Activated CD4-positive, alpha-beta T cell treated with anti-CD3 and anti-CD28 coated beads, Interleukin-2, amount 50 U/mL, for 4 hours (primary cell): ENCODE results near the gene TNFRSF11A.
A peak's percentile ranks its signal among the peaks of the same experiment; 100 is the strongest.

Experiments used
- DNase-seq, 2 experiments: peaks; one replicate each; pipeline ENCODE4 v3.0.0-alpha.2; 2020

The TNFRSF11A gene

GRCh38 chr18:62324917-62325805, at the start of gene TNFRSF11A:
Gene TNFRSF11A, plus strand, starts transcription at chr18:62325310. Its CDS starts 43 bp downstream, at chr18:62325353.
- DNase-seq = peak; percentile 44

GRCh38 chr18:62277045-62277444, 48.1 kb upstream of the TNFRSF11A start:
- no peak for DNase-seq

DNA sequence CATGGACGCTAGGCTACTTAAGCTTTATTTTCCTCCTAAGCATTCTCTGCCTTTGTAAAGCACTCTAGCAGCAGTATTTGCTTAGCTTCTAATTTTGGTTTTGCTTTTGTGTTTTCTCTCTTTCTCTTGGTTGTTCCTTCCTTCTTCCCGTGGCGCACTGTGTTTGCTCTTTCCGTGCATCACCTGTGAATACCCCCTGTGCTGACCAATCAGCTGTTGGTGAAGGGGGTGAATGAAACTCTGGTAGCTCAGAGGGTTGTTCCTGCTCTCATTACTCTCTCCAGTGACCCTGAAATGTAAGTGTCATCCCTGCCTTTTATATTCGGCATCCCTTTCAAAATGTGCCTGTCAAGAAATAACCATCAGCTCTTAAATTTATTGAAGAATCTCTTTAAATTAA, 45.5 kb upstream of the TNFRSF11A start:
- no peak for DNase-seq

DNA sequence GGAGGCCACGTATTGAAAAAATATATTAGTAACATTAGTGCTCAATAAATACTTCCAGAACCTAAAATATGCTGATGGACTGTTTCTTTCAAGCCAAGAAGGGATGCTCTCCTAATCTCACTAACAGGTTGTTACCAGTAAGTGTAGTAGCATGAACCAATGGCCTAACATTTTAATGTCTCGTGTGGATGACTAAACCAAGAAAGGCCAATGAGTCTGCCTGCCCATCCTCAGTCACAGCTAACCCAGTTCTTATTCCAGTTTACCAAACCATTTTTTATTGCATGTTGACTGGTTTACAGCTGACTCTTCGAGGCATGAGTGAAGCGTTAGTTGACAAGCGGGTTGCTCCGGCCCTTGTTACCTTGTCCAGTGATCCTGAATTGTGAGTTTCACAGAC, 45.1 kb upstream of the TNFRSF11A start:
- DNase-seq = no peak

- DNase-seq = no peak
Observed at GRCh38 chr18:62280786-62281185, 44.3 kb upstream of the TNFRSF11A start.

DNA sequence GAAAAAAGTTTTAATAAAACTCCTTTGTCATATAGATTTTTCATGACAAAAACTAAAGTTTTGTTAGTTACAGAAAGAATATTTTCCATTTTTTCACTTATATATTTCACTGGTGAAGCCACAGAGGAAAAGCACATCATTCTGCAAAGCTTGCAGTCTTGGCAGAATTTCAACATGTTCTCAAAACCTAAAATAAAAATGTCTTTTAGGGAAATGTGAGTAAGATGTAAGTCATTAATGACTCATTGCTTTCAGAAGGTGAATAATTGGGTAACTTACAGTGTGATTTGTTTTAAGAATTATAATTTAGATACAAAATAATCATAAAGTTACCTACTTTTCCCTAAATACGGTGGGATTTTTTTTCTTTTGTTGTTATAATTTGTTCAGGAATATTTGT, 43.4 kb upstream of the TNFRSF11A start:
- no peak for DNase-seq

GRCh38 chr18:62282188-62282629, 42.9 kb upstream of the TNFRSF11A start:
- DNase-seq = no peak

GRCh38 chr18:62284637-62285036, 40.5 kb upstream of the TNFRSF11A start:
- DNase-seq = no peak

DNA sequence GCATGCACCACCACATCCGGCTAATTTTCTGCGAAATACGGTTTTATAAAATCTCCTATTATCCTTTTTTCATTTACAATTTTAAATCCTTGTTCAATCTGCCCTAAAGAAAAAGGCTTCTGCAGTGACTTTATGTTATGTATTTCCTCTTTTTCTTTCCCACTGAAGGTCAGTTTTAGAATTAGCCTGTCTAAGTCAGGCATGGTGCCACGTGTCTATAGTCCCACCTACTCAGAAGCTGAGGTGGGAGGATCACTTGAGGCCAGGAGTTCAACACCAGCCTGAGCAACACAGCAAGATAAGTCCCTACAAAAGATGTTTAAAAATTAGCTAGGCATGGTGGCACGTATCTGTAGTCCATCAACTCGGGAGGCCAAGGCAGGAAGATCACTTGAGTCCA, 39.8 kb upstream of the TNFRSF11A start:
- DNase-seq = no peak

- no peak for DNase-seq
Observed at GRCh38 chr18:62287781-62288664, 37.1 kb upstream of the TNFRSF11A start.

- DNase-seq = no peak
Observed at GRCh38 chr18:62288665-62289008, 36.5 kb upstream of the TNFRSF11A start.

DNA sequence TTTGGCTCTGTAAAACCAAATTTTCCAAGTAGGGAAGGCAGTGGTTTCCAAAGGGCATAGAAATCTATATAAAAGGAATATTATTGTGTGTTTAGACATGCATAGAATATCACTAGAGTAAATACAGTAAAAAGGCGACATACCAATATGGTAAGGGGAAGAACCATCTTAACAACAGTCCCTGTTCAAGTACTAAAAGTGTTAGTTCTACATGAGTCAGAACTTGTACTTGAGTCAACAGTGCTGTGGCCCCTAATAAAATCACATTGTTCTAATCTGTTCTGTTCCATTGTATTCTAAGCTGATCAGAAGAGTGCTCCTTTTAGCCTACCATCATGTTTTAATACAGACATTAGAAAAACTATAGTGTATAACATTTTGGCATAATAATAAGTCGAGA, 36.1 kb upstream of the TNFRSF11A start:
- no peak for DNase-seq

DNA sequence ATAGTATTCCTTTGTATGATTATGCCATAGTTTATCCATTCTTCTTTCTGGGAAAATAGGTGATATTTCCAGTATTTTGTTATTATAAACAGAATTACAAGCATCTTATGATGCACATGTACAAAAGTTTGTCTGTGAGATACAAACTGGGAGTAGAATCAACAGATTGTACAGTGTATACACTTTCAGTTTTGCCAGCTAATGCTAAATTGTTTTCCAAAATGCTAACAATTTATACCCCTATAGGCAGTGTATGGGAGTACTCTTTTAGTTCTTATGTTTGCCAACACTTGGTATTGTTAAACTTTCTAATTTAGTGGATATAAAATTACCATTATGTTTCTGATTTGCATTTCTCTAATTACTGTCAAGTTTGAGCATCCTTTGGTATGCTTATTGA, 31.0 kb upstream of the TNFRSF11A start:
- no peak for DNase-seq

- no peak for DNase-seq
Observed at GRCh38 chr18:62300359-62300963, 24.6 kb upstream of the TNFRSF11A start.

DNA sequence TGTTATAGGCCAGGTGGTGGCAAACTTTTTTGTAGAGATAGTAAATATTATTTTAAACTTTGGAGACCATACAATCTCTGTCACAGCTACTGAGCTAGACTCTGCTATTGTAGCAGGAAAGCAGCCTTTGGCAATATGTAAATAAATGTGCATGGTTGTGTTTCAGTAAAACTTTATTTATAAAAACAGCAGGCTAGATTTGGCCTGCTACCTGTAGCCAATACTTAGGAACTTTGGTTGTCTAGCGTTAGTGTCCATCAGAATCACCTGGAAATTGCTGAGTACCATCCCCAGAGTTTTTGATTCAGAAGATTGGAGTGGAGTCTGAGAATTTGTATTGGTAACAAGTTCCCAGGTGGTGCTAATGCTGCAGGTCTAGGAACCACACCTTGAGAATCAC, 23.8 kb upstream of the TNFRSF11A start:
- no peak for DNase-seq

DNA sequence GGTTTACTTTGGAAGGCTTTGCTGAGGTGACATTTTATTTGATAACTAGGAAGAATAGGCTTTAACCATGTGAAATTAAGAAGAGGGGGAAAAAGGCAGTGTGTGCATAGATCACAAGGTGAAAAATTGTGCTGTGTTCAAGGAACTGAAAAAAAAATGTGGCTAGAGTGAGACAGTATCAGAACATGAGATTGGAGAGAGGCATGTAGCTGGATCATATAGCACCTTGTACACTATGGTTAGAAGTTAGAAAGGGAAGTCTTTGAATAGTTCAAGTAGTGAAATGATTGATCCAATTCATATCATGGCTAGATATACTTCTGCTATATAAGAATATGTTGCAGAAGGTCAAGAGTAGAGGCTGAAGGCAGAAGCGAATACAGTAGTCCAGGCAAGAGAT, 12.3 kb upstream of the TNFRSF11A start:
- no peak for DNase-seq

DNA sequence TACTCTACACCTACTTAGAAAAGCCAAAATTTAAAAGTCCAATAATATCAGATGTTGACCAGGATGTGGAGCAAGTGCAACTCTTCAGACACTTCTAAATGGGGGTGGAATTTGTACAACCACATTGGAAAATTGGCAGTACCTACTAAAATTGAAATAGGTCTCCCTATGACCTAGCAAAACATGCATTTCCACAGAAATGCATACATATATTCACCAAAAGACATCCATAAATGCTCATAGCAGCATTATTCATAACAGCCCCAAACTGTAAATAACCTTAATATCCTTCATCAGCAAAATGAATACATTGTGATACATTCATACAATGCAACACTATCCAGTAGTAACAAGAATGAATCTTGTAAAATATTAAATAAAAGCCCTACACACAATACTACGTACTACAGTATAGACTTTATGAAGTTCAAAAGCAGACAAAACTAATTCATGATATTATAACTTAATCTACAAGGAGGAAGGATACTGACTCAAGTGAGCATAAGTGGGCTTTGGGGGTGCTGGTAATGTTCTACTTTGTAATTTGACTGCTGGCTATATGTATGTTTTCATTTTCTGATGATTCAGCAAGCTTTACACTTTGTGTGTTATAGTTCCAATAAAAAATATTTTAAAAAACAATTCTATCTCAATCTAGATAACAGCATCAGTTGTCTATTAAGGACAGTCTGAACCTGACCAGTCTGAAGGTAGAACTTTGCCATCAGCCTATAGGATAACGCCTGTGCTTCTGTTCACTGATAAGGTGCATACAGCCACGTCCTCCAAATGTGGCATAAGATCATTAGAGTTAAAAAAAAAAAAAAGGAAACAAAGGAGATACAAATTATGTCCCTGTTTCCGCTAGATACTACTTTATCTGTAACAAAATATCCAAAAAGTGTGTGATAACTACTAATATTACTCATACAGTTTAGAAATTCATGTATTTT, 6.6 kb upstream of the TNFRSF11A start:
- no peak for DNase-seq

GRCh38 chr18:62321201-62321600, 3.9 kb upstream of the TNFRSF11A start:
- no peak for DNase-seq

GRCh38 chr18:62323483-62324180, 1.5 kb upstream of the TNFRSF11A start:
- DNase-seq = no peak

GRCh38 chr18:62324181-62324828, 805 bp upstream of the TNFRSF11A start:
- DNase-seq = no peak
